ENCODE results near the gene RGS4.

DNA sequence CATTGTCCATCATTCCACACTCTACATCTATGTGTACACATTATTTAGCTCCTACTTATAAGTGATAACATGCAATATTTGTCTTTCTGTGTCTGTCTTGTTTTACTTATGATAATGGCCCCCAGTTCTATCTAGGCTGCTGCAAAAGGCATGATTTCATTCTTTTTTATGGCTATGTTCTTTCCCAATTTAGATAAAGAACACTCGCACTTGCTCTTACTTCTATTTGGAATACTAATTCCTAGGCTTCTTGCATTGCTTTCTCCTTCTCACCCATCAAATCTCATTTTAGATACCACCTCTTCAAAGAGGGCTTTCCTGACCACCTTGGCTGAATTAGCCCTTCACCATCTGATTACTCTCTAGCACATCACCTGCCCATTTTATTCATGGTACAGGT is 3.0 kb upstream of the RGS4 start:
- TF ChIP-seq, protein P1, sequence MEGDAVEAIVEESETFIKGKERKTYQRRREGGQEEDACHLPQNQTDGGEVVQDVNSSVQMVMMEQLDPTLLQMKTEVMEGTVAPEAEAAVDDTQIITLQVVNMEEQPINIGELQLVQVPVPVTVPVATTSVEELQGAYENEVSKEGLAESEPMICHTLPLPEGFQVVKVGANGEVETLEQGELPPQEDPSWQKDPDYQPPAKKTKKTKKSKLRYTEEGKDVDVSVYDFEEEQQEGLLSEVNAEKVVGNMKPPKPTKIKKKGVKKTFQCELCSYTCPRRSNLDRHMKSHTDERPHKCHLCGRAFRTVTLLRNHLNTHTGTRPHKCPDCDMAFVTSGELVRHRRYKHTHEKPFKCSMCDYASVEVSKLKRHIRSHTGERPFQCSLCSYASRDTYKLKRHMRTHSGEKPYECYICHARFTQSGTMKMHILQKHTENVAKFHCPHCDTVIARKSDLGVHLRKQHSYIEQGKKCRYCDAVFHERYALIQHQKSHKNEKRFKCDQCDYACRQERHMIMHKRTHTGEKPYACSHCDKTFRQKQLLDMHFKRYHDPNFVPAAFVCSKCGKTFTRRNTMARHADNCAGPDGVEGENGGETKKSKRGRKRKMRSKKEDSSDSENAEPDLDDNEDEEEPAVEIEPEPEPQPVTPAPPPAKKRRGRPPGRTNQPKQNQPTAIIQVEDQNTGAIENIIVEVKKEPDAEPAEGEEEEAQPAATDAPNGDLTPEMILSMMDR (IDR thresholded peaks at IDR 0.05), result no peak
- no peak for TF ChIP-seq POLR2A (IDR thresholded peaks at IDR 0.05)

All from Peyer's patch (tissue), 4 donors.